DOHH2 (cell line): ENCODE results near the gene CYP2A7.
"Not testable (repeated sequence)": the region's sequence is repeated elsewhere in the genome, so short reads cannot be mapped to it uniquely, and the experiment has no call there.

Experiments used
- CTCF ChIP-seq: fragments of 200-600 bp; sonication (generic); IDR thresholded peaks from one replicate; pipeline ENCODE4 v1.5.1; 2014; ENCODE audit warnings: antibody characterized with exemption, mild to moderate bottlenecking, low read depth, low read length; ENCODE audit not compliant: poor library complexity, severe bottlenecking
- EZH2phosphoT487 ChIP-seq: fragments of 200-600 bp; sonication (generic); IDR thresholded peaks from 2 replicates; pipeline ENCODE4 v1.6.1; 2017; ENCODE audit warnings: borderline replicate concordance, mild to moderate bottlenecking, antibody characterized with exemption, low read length, moderate library complexity, mixed read lengths

GRCh38 chr19:40826699-40827385 is 55.2 kb downstream of the CYP2A7 start:
- not testable (repeated sequence) for TF ChIP-seq CTCF, EZH2phosphoT487
